H9 (cell line): Measurements from ENCODE around the gene FADS2. TPM values are rescaled to one million over a fixed set of nuclear protein-coding genes. Genes with fewer than 3 reads are reported as not detected.
A peak's percentile ranks its signal among the peaks of the same experiment; 100 is the strongest.

Experiments used
- DNase-seq: peaks from one replicate; pipeline ENCODE4 v3.0.0-alpha.2; 2017
- H2AFZ ChIP-seq: one replicate; pipeline ENCODE4 v1.6.1; 2013; ENCODE audit warnings: mild to moderate bottlenecking, low read length, control low read depth, moderate library complexity
- H2AK5ac ChIP-seq: 2 replicates; pipeline ENCODE4 v1.6.1; 2013; ENCODE audit warnings: low read length, control low read depth, mixed read lengths; ENCODE audit not compliant: insufficient read length
- H2BK120ac ChIP-seq: one replicate; pipeline ENCODE4 v1.6.1; 2013; ENCODE audit warnings: low read depth, mild to moderate bottlenecking, low read length, control low read depth, inconsistent platforms; ENCODE audit not compliant: poor library complexity, severe bottlenecking
- H2BK12ac ChIP-seq: 2 replicates; pipeline ENCODE4 v1.6.1; 2013; ENCODE audit warnings: low read length, control low read depth, mixed read lengths, low read depth; ENCODE audit not compliant: insufficient read length
- H2BK15ac ChIP-seq: 2 replicates; pipeline ENCODE4 v1.6.1; 2013; ENCODE audit warnings: low read depth, low read length, control low read depth
- H2BK20ac ChIP-seq: one replicate; pipeline ENCODE4 v1.6.1; 2013; ENCODE audit warnings: low read depth, mild to moderate bottlenecking, low read length, control low read depth, inconsistent platforms; ENCODE audit not compliant: poor library complexity, severe bottlenecking
- H2BK5ac ChIP-seq: 2 replicates; pipeline ENCODE4 v1.6.1; 2013; ENCODE audit warnings: low read length, control low read depth, mixed read lengths; ENCODE audit not compliant: insufficient read length
- H3K14ac ChIP-seq: 2 replicates; pipeline ENCODE4 v1.6.1; 2013; ENCODE audit warnings: low read length, control low read depth; ENCODE audit not compliant: insufficient read depth
- H3K18ac ChIP-seq: 2 replicates; pipeline ENCODE4 v1.6.1; 2013; ENCODE audit warnings: low read depth, mild to moderate bottlenecking, mixed read lengths, low read length, control low read depth; ENCODE audit not compliant: insufficient read length
- H3K23ac ChIP-seq: 2 replicates; pipeline ENCODE4 v1.6.1; 2013; ENCODE audit warnings: low read length, control low read depth, mixed read lengths, low read depth; ENCODE audit not compliant: insufficient read length
- H3K23me2 ChIP-seq: 2 replicates; pipeline ENCODE4 v1.6.1; 2013; ENCODE audit warnings: low read depth, mild to moderate bottlenecking, mixed read lengths, low read length, control low read depth; ENCODE audit not compliant: insufficient read length, poor library complexity, severe bottlenecking
- H3K27ac ChIP-seq: 2 replicates; pipeline ENCODE4 v1.5.1; 2013; ENCODE audit warnings: low read length, control low read depth, mixed read lengths, low read depth; ENCODE audit not compliant: insufficient read length
- H3K27me3 ChIP-seq: 2 replicates; pipeline ENCODE4 v1.6.1; 2013; ENCODE audit warnings: low read length, control low read depth, inconsistent platforms; ENCODE audit not compliant: insufficient read depth
- H3K4ac ChIP-seq: 2 replicates; pipeline ENCODE4 v1.6.1; 2013; ENCODE audit warnings: low read depth, mild to moderate bottlenecking, control low read depth, inconsistent platforms, low read length, moderate library complexity
- H3K4me1 ChIP-seq: 2 replicates; pipeline ENCODE4 v1.6.1; 2013; ENCODE audit warnings: low read length, control low read depth, inconsistent platforms; ENCODE audit not compliant: insufficient read depth
- H3K4me2 ChIP-seq: 2 replicates; pipeline ENCODE4 v1.6.1; 2013; ENCODE audit warnings: low read length, control low read depth, mixed read lengths; ENCODE audit not compliant: insufficient read length, insufficient read depth
- H3K56ac ChIP-seq: 2 replicates; pipeline ENCODE4 v1.6.1; 2013; ENCODE audit warnings: low read depth, mild to moderate bottlenecking, mixed read lengths, low read length, control low read depth; ENCODE audit not compliant: insufficient read length
- H3K79me1 ChIP-seq: 2 replicates; pipeline ENCODE4 v1.6.1; 2013; ENCODE audit warnings: low read depth, mild to moderate bottlenecking, moderate library complexity, low read length, control low read depth, inconsistent platforms; ENCODE audit not compliant: insufficient read depth, poor library complexity, severe bottlenecking
- H3K79me2 ChIP-seq: 2 replicates; pipeline ENCODE4 v1.6.1; 2013; ENCODE audit warnings: low read length, control low read depth, inconsistent platforms; ENCODE audit not compliant: insufficient read depth
- H3K9ac ChIP-seq: 2 replicates; pipeline ENCODE4 v1.6.1; 2013; ENCODE audit warnings: low read length, control low read depth, mixed read lengths; ENCODE audit not compliant: insufficient read length; ENCODE audit errors: extremely low read depth
- H3K9me3 ChIP-seq: one replicate; pipeline ENCODE4 v1.6.1; 2013; ENCODE audit warnings: low read depth, low read length, inconsistent platforms; ENCODE audit not compliant: control insufficient read depth
- H3T11ph ChIP-seq: one replicate; pipeline ENCODE4 v1.6.1; 2013; ENCODE audit warnings: mild to moderate bottlenecking, low read length, control low read depth, inconsistent platforms
- H4K20me1 ChIP-seq: one replicate; pipeline ENCODE4 v1.6.1; 2013; ENCODE audit not compliant: control insufficient read depth, insufficient read length, insufficient read depth
- H4K5ac ChIP-seq: 2 replicates; pipeline ENCODE4 v1.6.1; 2013; ENCODE audit warnings: low read depth, mild to moderate bottlenecking, mixed read lengths, low read length, control low read depth; ENCODE audit not compliant: insufficient read length
- H4K8ac ChIP-seq: replicated peaks from 2 replicates; pipeline ENCODE4 v1.6.1; 2013; ENCODE audit warnings: low read length, control low read depth, mixed read lengths, low read depth; ENCODE audit not compliant: insufficient read length
- H4K91ac ChIP-seq: 2 replicates; pipeline ENCODE4 v1.6.1; 2013; ENCODE audit warnings: low read depth, mild to moderate bottlenecking, moderate library complexity, mixed read lengths, low read length, control low read depth; ENCODE audit not compliant: insufficient read length
- H3K27ac Mint-ChIP-seq, 3 experiments: 2 replicates in 2 of 3; 3 replicates in 1 of 3; pipeline ENCODE4 v1.8.0; 2020 to 2021; ENCODE audit warnings: mixed read lengths in 3 of 3, mild to moderate bottlenecking in 1 of 3, moderate library complexity in 1 of 3
- H3K27me3 Mint-ChIP-seq: 2 replicates; pipeline ENCODE4 v1.8.0; 2021; ENCODE audit warnings: low read depth, mild to moderate bottlenecking, moderate library complexity, mixed read lengths
- H3K36me3 Mint-ChIP-seq, 3 experiments: 2 replicates in 2 of 3; 3 replicates in 1 of 3; pipeline ENCODE4 v1.8.0; 2020 to 2021; ENCODE audit warnings: low read depth in 3 of 3, mixed read lengths in 3 of 3; ENCODE audit not compliant: insufficient read depth in 1 of 3
- H3K4me1 Mint-ChIP-seq, 2 experiments: 2 replicates each; pipeline ENCODE4 v1.8.0; 2020; ENCODE audit warnings: mixed read lengths in 2 of 2
- H3K4me3 Mint-ChIP-seq, 2 experiments: 2 replicates in 1 of 2; 3 replicates in 1 of 2; pipeline ENCODE4 v1.8.0; 2020 to 2021; ENCODE audit warnings: mild to moderate bottlenecking in 2 of 2, mixed read lengths in 2 of 2, moderate library complexity in 1 of 2
- H3K9me3 Mint-ChIP-seq, 2 experiments: 2 replicates in 1 of 2; 3 replicates in 1 of 2; pipeline ENCODE4 v1.8.0; 2020; ENCODE audit warnings: mild to moderate bottlenecking in 2 of 2, mixed read lengths in 2 of 2, moderate library complexity in 1 of 2
- WGBS: extraction: QIAGEN DNeasy Blood & Tissue Kit; methylation state at CpG from one replicate; pipeline ENCODE4 v1.1.7; 2013; ENCODE audit warnings: missing lambda C conversion rate, low lambda C conversion rate, mixed read lengths; ENCODE audit not compliant: insufficient read length; ENCODE audit errors: extremely low coverage; 5-methylcytosine and 5-hydroxymethylcytosine counted together
- total RNA-seq: library from RNA; stranded (reverse); gene quantifications from 2 replicates; pipeline ENCODE4 v1.2.1, GENCODE V29; 2021
- TF ChIP-seq, protein P1 (sequence below): fragments of 200-600 bp; sonication (generic); conservative IDR thresholded peaks from 3 replicates; pipeline ENCODE4 v1.8.0; 2021; ENCODE audit warnings: antibody characterized with exemption, mild to moderate bottlenecking

Gene FADS2
- total RNA-seq, 1 experiment from 2014 or later = 322 TPM

GRCh38 chr11:61812736-61813411, 15.2 kb upstream of the FADS2 start:
- Mint-ChIP-seq H3K27me3 (no peaks in the 10 kb centered on the region), H3K4me1 (peaks cover 15 to 17% of the 10 kb centered on the region in 2 experiments), H3K27ac (peak overlapping the region in 2 of 3 experiments; percentile 34 to 40; a peak in 1 of 7 replicates), H3K36me3 (peaks cover 58 to 65% (median 64%) of the 10 kb centered on the region in 3 experiments), H3K9me3 (peaks cover 0 to 2% of the 10 kb centered on the region in 2 experiments; a peak in 2 of 5 replicates), H3K4me3 (no peak overlapping the region)
- Histone ChIP-seq H3K56ac (no peak overlapping the region), H4K20me1 (no peaks in the 10 kb centered on the region), H3K27ac (no peak overlapping the region), H3K79me2 (peaks cover 2% of the 10 kb centered on the region; the same call in 1 of the 2 replicates), H3T11ph (no peak overlapping the region), H3K9ac (no peak overlapping the region), H3K4me1 (peaks cover 7% of the 10 kb centered on the region), H2AK5ac (no peak overlapping the region), H2BK15ac (no peak overlapping the region), H3K18ac (no peak overlapping the region), H3K14ac (no peak overlapping the region), H2AFZ (no peak overlapping the region), H2BK20ac (no peak overlapping the region), H4K91ac (no peak overlapping the region), H3K27me3 (no peaks in the 10 kb centered on the region), H2BK12ac (no peak overlapping the region), H3K4me2 (no peak overlapping the region), H3K23ac (no peak overlapping the region), H2BK5ac (no peak overlapping the region), H2BK120ac (no peak overlapping the region), H3K23me2 (peaks cover 6% of the 10 kb centered on the region), H4K8ac (no peak overlapping the region), H3K4ac (no peak overlapping the region), H3K9me3 (no peaks in the 10 kb centered on the region), H4K5ac (no peak overlapping the region), H3K79me1 (no peaks in the 10 kb centered on the region)
- TF ChIP-seq, protein P1, sequence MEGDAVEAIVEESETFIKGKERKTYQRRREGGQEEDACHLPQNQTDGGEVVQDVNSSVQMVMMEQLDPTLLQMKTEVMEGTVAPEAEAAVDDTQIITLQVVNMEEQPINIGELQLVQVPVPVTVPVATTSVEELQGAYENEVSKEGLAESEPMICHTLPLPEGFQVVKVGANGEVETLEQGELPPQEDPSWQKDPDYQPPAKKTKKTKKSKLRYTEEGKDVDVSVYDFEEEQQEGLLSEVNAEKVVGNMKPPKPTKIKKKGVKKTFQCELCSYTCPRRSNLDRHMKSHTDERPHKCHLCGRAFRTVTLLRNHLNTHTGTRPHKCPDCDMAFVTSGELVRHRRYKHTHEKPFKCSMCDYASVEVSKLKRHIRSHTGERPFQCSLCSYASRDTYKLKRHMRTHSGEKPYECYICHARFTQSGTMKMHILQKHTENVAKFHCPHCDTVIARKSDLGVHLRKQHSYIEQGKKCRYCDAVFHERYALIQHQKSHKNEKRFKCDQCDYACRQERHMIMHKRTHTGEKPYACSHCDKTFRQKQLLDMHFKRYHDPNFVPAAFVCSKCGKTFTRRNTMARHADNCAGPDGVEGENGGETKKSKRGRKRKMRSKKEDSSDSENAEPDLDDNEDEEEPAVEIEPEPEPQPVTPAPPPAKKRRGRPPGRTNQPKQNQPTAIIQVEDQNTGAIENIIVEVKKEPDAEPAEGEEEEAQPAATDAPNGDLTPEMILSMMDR = no peak
- no CpG with 5 or more reads among the region's 4 CpGs for WGBS
- no peak for DNase-seq
